Fibroblast of lung (primary cell): ENCODE data around the gene GDF15. TPM values are rescaled to one million over a fixed set of nuclear protein-coding genes. Genes with fewer than 3 reads are reported as not detected.

Source experiments
- DNase-seq, 2 donors: peaks; one replicate each; pipeline versions ENCODE4 v3.0.0 to v3.0.0-alpha.2; 2010; ENCODE audit warnings: low read depth in 2 of 2
- H2AFZ ChIP-seq: 2 replicates; pipeline ENCODE4 v1.5.1; 2012; ENCODE audit warnings: low read length, control low read depth, inconsistent platforms
- H3K27ac ChIP-seq: 2 replicates; pipeline ENCODE4 v1.5.1; 2011; ENCODE audit warnings: low read length, control low read depth; ENCODE audit not compliant: insufficient read depth
- H3K27me3 ChIP-seq: 2 replicates; pipeline ENCODE4 v1.5.1; 2011; ENCODE audit warnings: mild to moderate bottlenecking, low read length; ENCODE audit not compliant: control insufficient read depth, insufficient read depth
- H3K36me3 ChIP-seq: 2 replicates; pipeline ENCODE4 v1.5.1; 2011; ENCODE audit warnings: low read length; ENCODE audit not compliant: control insufficient read depth, insufficient read depth
- H3K4me1 ChIP-seq: 2 replicates; pipeline ENCODE4 v1.5.1; 2011; ENCODE audit warnings: low read length; ENCODE audit not compliant: control insufficient read depth, insufficient read depth; ENCODE audit errors: extremely low read depth
- H3K4me2 ChIP-seq: 2 replicates; pipeline ENCODE4 v1.5.1; 2011; ENCODE audit warnings: low read length, control low read depth; ENCODE audit not compliant: insufficient read depth; ENCODE audit errors: extremely low read depth
- H3K4me3 ChIP-seq, 4 experiments: fragments of 200-600 bp in 1 of 4; sonication (generic) in 1 of 4; replicated peaks in 1 of 4; 2 replicates each; pipeline ENCODE4 v1.5.1; 2011 to 2016; ENCODE audit warnings: low read length in 4 of 4, low read depth in 3 of 4, mild to moderate bottlenecking in 3 of 4, control low read depth in 2 of 4, inconsistent platforms in 1 of 4, mixed read lengths in 1 of 4; ENCODE audit not compliant: insufficient read depth in 1 of 4; ENCODE audit errors: control extremely low read depth in 1 of 4
- H3K79me2 ChIP-seq: 2 replicates; pipeline ENCODE4 v1.5.1; 2012; ENCODE audit warnings: mild to moderate bottlenecking, low read length, inconsistent platforms; ENCODE audit not compliant: control insufficient read depth, insufficient read depth
- H3K9ac ChIP-seq: 2 replicates; pipeline ENCODE4 v1.5.1; 2011; ENCODE audit warnings: mild to moderate bottlenecking, low read length, control low read depth; ENCODE audit not compliant: insufficient read depth
- H3K9me3 ChIP-seq: 2 replicates; pipeline ENCODE4 v1.5.1; 2012; ENCODE audit warnings: low read depth, low read length; ENCODE audit not compliant: control insufficient read depth, insufficient read depth
- H4K20me1 ChIP-seq: 2 replicates; pipeline ENCODE4 v1.5.1; 2011; ENCODE audit warnings: low read length; ENCODE audit not compliant: control insufficient read depth, insufficient read depth; ENCODE audit errors: extremely low read depth
- CTCF ChIP-seq, 2 donors: IDR thresholded peaks in 1 of 2; conservative IDR thresholded peaks in 1 of 2; 1 replicate in 1 of 2; 2 replicates in 1 of 2; pipeline ENCODE4 v1.5.1; 2011 to 2012; ENCODE audit warnings: low read length in 2 of 2, control low read depth in 1 of 2, inconsistent platforms in 1 of 2, low read depth in 1 of 2, mild to moderate bottlenecking in 1 of 2
- EZH2 ChIP-seq: IDR thresholded peaks from 2 replicates; pipeline ENCODE4 v1.5.1; 2012; ENCODE audit warnings: low read length, control low read depth, mild to moderate bottlenecking; ENCODE audit errors: missing control alignments
- polyA plus RNA-seq, 2 donors: library from polyadenylated mRNA; depleted of rRNA in 1 of 2; stranded (reverse) in 1 of 2; unstranded in 1 of 2; fragments of >200 nt; gene quantifications; 2 replicates each; pipeline ENCODE4 v1.2.1, GENCODE V29; 2011 to 2012; ENCODE audit warnings: missing spikeins in 1 of 2
- total RNA-seq: library from RNA; depleted of rRNA; stranded (reverse); fragments of >200 nt; gene quantifications from 2 replicates; pipeline ENCODE4 v1.2.1, GENCODE V29; 2014

Gene GDF15
- total and polyA plus RNA-seq, 2 donors (not counting 1 experiment from before 2014, with no cell fraction given): 8.6 to 140 TPM

DNA sequence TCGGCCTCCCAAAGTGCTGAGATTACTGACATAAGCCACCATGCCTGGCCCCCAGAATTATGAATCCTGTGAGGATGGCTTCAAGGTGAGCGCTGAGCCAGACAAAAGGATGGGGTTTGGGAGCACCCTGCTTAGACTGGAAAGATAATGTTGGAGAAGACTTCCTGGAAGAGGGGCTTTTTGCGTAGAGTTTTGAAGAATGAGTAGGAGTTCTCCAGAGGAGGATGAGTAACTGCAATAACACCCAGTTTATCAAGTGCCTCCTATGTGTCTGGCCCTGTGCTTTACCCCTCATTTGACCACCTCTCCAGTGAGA lies 641 bp upstream of the GDF15 start:
- H2AFZ ChIP-seq: no peak overlapping the region
- H3K9me3 ChIP-seq: no peaks in the 10 kb centered on the region
- H3K4me2 ChIP-seq: no peak overlapping the region
- no peaks in the 10 kb centered on the region for H4K20me1 ChIP-seq
- H3K4me1 ChIP-seq: peaks cover 8% of the 10 kb centered on the region
- H3K27me3 ChIP-seq: peaks cover 2% of the 10 kb centered on the region
- H3K4me3 ChIP-seq: no peak overlapping the region
- no peak overlapping the region for H3K9ac ChIP-seq
- DNase-seq: no peak
- TF ChIP-seq CTCF (conservative IDR thresholded peaks at IDR 0.05 in 1 of 2, IDR thresholded peaks at IDR 0.05 in 1 of 2; ENCODE audit: low read depth in 1 of 2, low read length in 2 of 2) (no peak), EZH2 (no peak)
- H3K79me2 ChIP-seq: peaks cover 4% of the 10 kb centered on the region
- peaks cover 2% of the 10 kb centered on the region for H3K36me3 ChIP-seq
- H3K27ac ChIP-seq: no peak overlapping the region

DNA sequence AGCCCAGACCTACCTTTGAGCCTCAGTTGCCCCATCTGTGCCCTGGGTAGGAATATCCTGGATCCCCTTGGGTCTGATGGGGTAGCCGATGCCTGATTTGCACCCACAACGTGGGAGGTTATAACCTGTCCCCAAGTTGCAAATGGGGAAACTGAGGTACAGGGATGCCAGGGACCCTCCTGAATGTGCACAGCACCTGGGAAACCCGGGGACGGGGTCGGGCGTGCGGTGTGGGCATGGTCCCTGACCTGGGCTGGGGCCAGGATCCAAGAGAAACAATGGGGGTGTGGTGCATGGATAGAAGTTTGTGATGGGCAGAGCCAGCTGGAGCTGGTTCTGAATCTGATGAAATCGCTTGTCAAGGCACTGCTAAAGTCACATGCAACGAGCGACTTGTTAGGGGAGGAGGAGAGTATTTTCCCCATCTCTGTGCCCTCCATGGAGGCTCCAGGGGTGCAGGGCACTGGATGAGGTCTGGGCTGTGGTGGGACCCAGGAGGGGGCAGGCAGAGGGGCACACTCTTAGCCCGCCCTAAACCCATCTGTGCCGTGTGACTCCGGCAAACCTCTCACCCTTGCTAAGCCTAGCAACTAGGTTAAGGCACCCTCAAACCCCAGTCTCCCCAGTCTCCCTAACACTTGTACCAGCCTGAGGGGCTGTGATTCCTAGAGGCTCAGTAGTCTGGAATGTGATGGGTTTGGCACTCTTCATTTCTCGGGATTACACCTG lies 749 bp downstream of the GDF15 start:
- peaks cover 2% of the 10 kb centered on the region for H3K36me3 ChIP-seq
- peak overlapping the region; percentile 83 for H3K4me2 ChIP-seq
- H3K4me1 ChIP-seq: peaks cover 5% of the 10 kb centered on the region
- H3K9ac ChIP-seq: peak overlapping the region; percentile 59
- peak in 1 of 2 donors; percentile 89 for DNase-seq
- TF ChIP-seq CTCF (conservative IDR thresholded peaks at IDR 0.05 in 1 of 2, IDR thresholded peaks at IDR 0.05 in 1 of 2; ENCODE audit: low read depth in 1 of 2, low read length in 2 of 2): no peak
- TF ChIP-seq EZH2: no peak
- peak overlapping the region; percentile 10 for H3K27ac ChIP-seq
- H3K27me3 ChIP-seq: peaks cover 2% of the 10 kb centered on the region
- H4K20me1 ChIP-seq: no peaks in the 10 kb centered on the region
- H3K79me2 ChIP-seq: peaks cover 4% of the 10 kb centered on the region
- H3K4me3 ChIP-seq: peak overlapping the region; percentile 59 to 96 (median 80)
- no peaks in the 10 kb centered on the region for H3K9me3 ChIP-seq
- no peak overlapping the region for H2AFZ ChIP-seq

GRCh38 chr19:18388100-18388959 lies 2.4 kb downstream of the GDF15 start:
- no peak overlapping the region for H2AFZ ChIP-seq
- H3K79me2 ChIP-seq: peaks cover 4% of the 10 kb centered on the region
- H3K9ac ChIP-seq: peak overlapping the region; percentile 43
- H4K20me1 ChIP-seq: no peaks in the 10 kb centered on the region
- peaks cover 2% of the 10 kb centered on the region for H3K27me3 ChIP-seq
- TF ChIP-seq EZH2: no peak
- peak; percentile 71 to 84 for TF ChIP-seq CTCF (conservative IDR thresholded peaks at IDR 0.05 in 1 of 2, IDR thresholded peaks at IDR 0.05 in 1 of 2; ENCODE audit: low read depth in 1 of 2, low read length in 2 of 2)
- peaks cover 2% of the 10 kb centered on the region for H3K36me3 ChIP-seq
- no peak overlapping the region for H3K27ac ChIP-seq
- H3K9me3 ChIP-seq: no peaks in the 10 kb centered on the region
- H3K4me3 ChIP-seq: peak overlapping the region; percentile 59 to 96 (median 80)
- peak overlapping the region; percentile 79 for H3K4me2 ChIP-seq
- peak; percentile 50 to 54 for DNase-seq
- peaks cover 5% of the 10 kb centered on the region for H3K4me1 ChIP-seq
